Breast epithelium (tissue), 3 donors: ENCODE data around the gene ARFRP1.

Experiments used
- POLR2A ChIP-seq: fragments of 450-650 bp; IDR thresholded peaks from one replicate; pipeline ENCODE4 v1.6.1; 2016; ENCODE audit warnings: antibody characterized with exemption, mild to moderate bottlenecking, moderate library complexity
- POLR2AphosphoS5 ChIP-seq, 3 donors: sonication (generic); formaldehyde crosslinking; IDR thresholded peaks; one replicate each; pipeline ENCODE4 v1.6.1; 2017; ENCODE audit warnings: antibody characterized with exemption in 3 of 3
- TF ChIP-seq, protein P1 (sequence below), 3 donors: fragments of 450-650 bp; IDR thresholded peaks; one replicate each; pipeline ENCODE4 v1.5.1; 2016 to 2017; ENCODE audit warnings: antibody characterized with exemption in 3 of 3, mild to moderate bottlenecking in 3 of 3, moderate library complexity in 3 of 3

DNA sequence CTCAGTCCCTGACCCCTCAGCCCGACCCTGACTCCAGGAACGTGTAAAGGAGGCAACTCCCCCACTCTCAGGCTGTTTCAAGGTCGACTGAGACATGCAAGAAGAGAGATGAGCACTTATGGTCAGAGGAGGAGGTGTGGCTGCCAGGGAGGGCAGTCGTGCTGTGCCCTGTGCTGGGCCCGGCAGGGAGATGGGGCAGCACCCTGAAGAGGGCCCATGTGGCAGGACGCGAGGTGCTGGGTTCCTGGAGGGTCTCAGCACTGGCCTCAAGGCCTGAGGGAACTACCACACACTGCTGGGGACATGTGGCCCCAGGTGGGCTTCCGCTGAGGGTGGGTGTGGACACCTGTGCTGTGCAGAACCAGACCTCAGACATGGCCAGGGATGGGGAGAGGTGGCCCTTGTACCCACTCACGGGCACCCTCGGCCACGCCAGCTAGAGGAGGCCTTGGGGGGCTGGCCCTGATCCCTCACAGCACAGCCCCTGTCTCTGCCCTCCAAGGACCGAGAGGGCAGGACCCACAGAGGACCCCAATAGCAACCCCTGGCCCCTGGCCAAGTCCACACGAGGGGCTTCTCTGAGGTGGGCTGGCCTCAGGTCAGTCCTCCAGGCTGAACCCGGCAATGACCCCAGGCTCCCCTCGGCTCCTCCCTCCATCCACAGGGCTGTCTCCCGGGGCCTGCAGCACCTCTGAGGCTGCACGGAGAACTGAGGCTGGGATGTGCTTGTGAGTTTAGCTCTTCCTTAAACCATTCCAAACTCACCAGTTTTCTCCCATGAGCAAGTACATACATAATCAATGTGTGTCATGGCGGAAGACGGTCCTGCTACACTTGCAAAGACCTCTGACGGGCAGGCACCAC lies 40.5 kb upstream of the ARFRP1 start:
- TF ChIP-seq POLR2A (no peak), POLR2AphosphoS5 (IDR thresholded peaks at IDR 0.05) (no peak)
- TF ChIP-seq, protein P1, sequence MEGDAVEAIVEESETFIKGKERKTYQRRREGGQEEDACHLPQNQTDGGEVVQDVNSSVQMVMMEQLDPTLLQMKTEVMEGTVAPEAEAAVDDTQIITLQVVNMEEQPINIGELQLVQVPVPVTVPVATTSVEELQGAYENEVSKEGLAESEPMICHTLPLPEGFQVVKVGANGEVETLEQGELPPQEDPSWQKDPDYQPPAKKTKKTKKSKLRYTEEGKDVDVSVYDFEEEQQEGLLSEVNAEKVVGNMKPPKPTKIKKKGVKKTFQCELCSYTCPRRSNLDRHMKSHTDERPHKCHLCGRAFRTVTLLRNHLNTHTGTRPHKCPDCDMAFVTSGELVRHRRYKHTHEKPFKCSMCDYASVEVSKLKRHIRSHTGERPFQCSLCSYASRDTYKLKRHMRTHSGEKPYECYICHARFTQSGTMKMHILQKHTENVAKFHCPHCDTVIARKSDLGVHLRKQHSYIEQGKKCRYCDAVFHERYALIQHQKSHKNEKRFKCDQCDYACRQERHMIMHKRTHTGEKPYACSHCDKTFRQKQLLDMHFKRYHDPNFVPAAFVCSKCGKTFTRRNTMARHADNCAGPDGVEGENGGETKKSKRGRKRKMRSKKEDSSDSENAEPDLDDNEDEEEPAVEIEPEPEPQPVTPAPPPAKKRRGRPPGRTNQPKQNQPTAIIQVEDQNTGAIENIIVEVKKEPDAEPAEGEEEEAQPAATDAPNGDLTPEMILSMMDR (IDR thresholded peaks at IDR 0.05), result no peak
